Endothelial cell of umbilical vein (primary cell): ENCODE measurements around the gene ALPL. TPM values are rescaled to one million over a fixed set of nuclear protein-coding genes. Genes with fewer than 3 reads are reported as not detected.

Source experiments
- BruUV-seq: library from RNA; stranded (reverse); fragments of 400-500 nt; replicated peaks from 2 replicates; lab custom pipeline; 2021; lab: Mats Ljungman, UMichigan
- CTCF ChIA-PET: fragments of 300-600, 350-600 bp; sonication (Branson Sonifier 250); formaldehyde crosslinking; loops from one replicate; lab custom pipeline; 2021; ENCODE audit warnings: antibody characterized with exemption, inconsistent platforms; lab: Charles Lee
- POLR2A ChIA-PET: fragments of 300-600, 350-600 bp; sonication (Branson Sonifier 250); formaldehyde crosslinking; loops from one replicate; lab custom pipeline; 2021; ENCODE audit warnings: antibody characterized with exemption, inconsistent platforms; lab: Charles Lee
- DNase-seq: peaks from one replicate; pipeline ENCODE4 v3.0.0-alpha.2; 2011; ENCODE audit warnings: low read depth, low spot score
- FAIRE-seq: peaks from 2 replicates; lab custom pipeline; 2011; peaks lifted over from hg19 to GRCh38; lab: Jason Lieb, UNC
- H2AFZ ChIP-seq: 2 replicates; pipeline ENCODE4 v1.6.0; 2012; ENCODE audit warnings: low read depth, low read length, control low read depth, inconsistent platforms
- H3K27ac ChIP-seq: 2 replicates; pipeline ENCODE4 v1.5.1; 2011; ENCODE audit warnings: low read depth, mild to moderate bottlenecking, control low read depth, low read length, moderate library complexity; ENCODE audit not compliant: insufficient read depth
- H3K27me3 ChIP-seq, 2 experiments: 2 replicates each; pipeline versions ENCODE4 v1.6.0 to v1.6.1; 2011; ENCODE audit warnings: low read length in 2 of 2, mixed read lengths in 1 of 2; ENCODE audit not compliant: control insufficient read depth in 2 of 2, insufficient read depth in 2 of 2
- H3K36me3 ChIP-seq, 2 experiments: 2 replicates in 1 of 2; 3 replicates in 1 of 2; pipeline ENCODE4 v1.5.1; 2011; ENCODE audit warnings: low read length in 2 of 2, mild to moderate bottlenecking in 1 of 2, moderate library complexity in 1 of 2; ENCODE audit not compliant: control insufficient read depth in 2 of 2, insufficient read depth in 2 of 2; ENCODE audit errors: extremely low read depth in 1 of 2
- H3K4me1 ChIP-seq: 3 replicates; pipeline ENCODE4 v1.5.1; 2011; ENCODE audit warnings: mild to moderate bottlenecking, low read length; ENCODE audit not compliant: control insufficient read depth, insufficient read depth; ENCODE audit errors: extremely low read depth
- H3K4me2 ChIP-seq: 2 replicates; pipeline ENCODE4 v1.6.1; 2011; ENCODE audit warnings: low read length, control low read depth, mixed read lengths; ENCODE audit not compliant: insufficient read depth
- H3K4me3 ChIP-seq, 3 experiments: fragments of 200-600 bp in 1 of 3; sonication (generic), shearing (Covaris generic) in 1 of 3; replicated peaks in 1 of 3; 2 replicates each; pipeline ENCODE4 v1.5.1; 2011 to 2016; ENCODE audit warnings: control low read depth in 3 of 3, low read length in 3 of 3, mild to moderate bottlenecking in 2 of 3, inconsistent platforms in 1 of 3, low read depth in 1 of 3, moderate library complexity in 1 of 3; ENCODE audit not compliant: insufficient read depth in 1 of 3
- H3K79me2 ChIP-seq: 2 replicates; pipeline ENCODE4 v1.6.0; 2012; ENCODE audit warnings: low read length, inconsistent platforms; ENCODE audit not compliant: control insufficient read depth, insufficient read depth
- H3K9ac ChIP-seq: replicated peaks from 2 replicates; pipeline ENCODE3; 2011; ENCODE audit warnings: low read length, control low read depth; ENCODE audit not compliant: insufficient read depth; ENCODE audit errors: extremely low read depth
- H3K9me1 ChIP-seq: replicated peaks from 3 replicates; pipeline ENCODE4 v1.6.0; 2011; ENCODE audit warnings: mild to moderate bottlenecking, low read length; ENCODE audit not compliant: control insufficient read depth, insufficient read depth; ENCODE audit errors: extremely low read depth
- H3K9me3 ChIP-seq: replicated peaks from 2 replicates; pipeline ENCODE4 v1.5.1; 2012; ENCODE audit warnings: low read length, inconsistent platforms; ENCODE audit not compliant: control insufficient read depth, insufficient read depth
- H4K20me1 ChIP-seq: replicated peaks from 2 replicates; pipeline ENCODE3; 2011; ENCODE audit warnings: mild to moderate bottlenecking, low read length; ENCODE audit not compliant: control insufficient read depth, insufficient read depth; ENCODE audit errors: extremely low read depth
- EZH2 ChIP-seq: IDR thresholded peaks from 2 replicates; pipeline ENCODE4 v1.6.1; 2012; ENCODE audit warnings: borderline replicate concordance, low read depth, mild to moderate bottlenecking, moderate library complexity, low read length, inconsistent platforms; ENCODE audit not compliant: severe bottlenecking
- POLR2A ChIP-seq: IDR thresholded peaks from 2 replicates; pipeline ENCODE4 v1.6.1; 2012; ENCODE audit warnings: low read depth, mild to moderate bottlenecking, control low read depth, low read length
- dilution Hi-C: fragments of 300-500 bp; cut with MboI; formaldehyde crosslinking; loops from one replicate; pipeline ENCODE4 v1.15.0; 2019; ENCODE audit warnings: low sequenced_read_pairs; ENCODE audit not compliant: extremely low pct_ligation_motif_present
- intact Hi-C: fragments of 100-400 bp; cut with micrococcal nuclease; formaldehyde crosslinking; loops from one replicate; pipeline ENCODE4 v1.10.0; 2022
- polyA plus RNA-seq, 4 experiments: library from polyadenylated mRNA; depleted of rRNA in 3 of 4; stranded (reverse) in 3 of 4; unstranded in 1 of 4; fragments of >200 nt; gene quantifications; 2 replicates each; pipeline versions ENCODE4 v1.2.1 to v1.2.3, GENCODE V29; 2011 to 2012; ENCODE audit warnings: missing spikeins in 1 of 4
- total RNA-seq: library from RNA; stranded (reverse); gene quantifications from 2 replicates; pipeline ENCODE4 v1.2.3, GENCODE V29; 2021
- TF ChIP-seq, protein P1 (sequence below): IDR thresholded peaks from 2 replicates; pipeline ENCODE4 v1.6.1; 2011; ENCODE audit not compliant: insufficient read depth, insufficient read length
- TF ChIP-seq, protein P2 (sequence below), 2 donors: IDR thresholded peaks; 1 replicate in 1 of 2; 2 replicates in 1 of 2; pipeline ENCODE4 v1.5.1; 2011; ENCODE audit warnings: low read length in 2 of 2, mild to moderate bottlenecking in 2 of 2, moderate library complexity in 2 of 2, control low read depth in 1 of 2, inconsistent platforms in 1 of 2, low read depth in 1 of 2; ENCODE audit not compliant: insufficient read depth in 1 of 2; ENCODE audit errors: extremely low read depth in 1 of 2

The ALPL gene
- total and polyA plus RNA-seq, 2 donors (not counting 3 experiments of a cell fraction or from before 2014, with no cell fraction given): 0.38 to 0.92 TPM

GRCh38 chr1:21605012-21605715, 95.9 kb downstream of the ALPL start:
- Histone ChIP-seq H3K4me1 (no peaks in the 10 kb centered on the region), H3K9ac (no peak overlapping the region), H3K79me2 (no peaks in the 10 kb centered on the region), H3K9me3 (no peaks in the 10 kb centered on the region), H3K27ac (no peak overlapping the region), H3K27me3 (peaks cover 0 to 2% of the 10 kb centered on the region in 2 experiments), H2AFZ (no peak overlapping the region), H3K4me3 (no peak overlapping the region), H4K20me1 (no peaks in the 10 kb centered on the region), H3K36me3 (no peaks in the 10 kb centered on the region), H3K4me2 (no peak overlapping the region), H3K9me1 (no peaks in the 10 kb centered on the region)
- POLR2A ChIA-PET: no interaction called here
- BruUV-seq: no TSS peak
- dilution Hi-C loops (no loop called here), intact Hi-C loops (no loop called here)
- DNase-seq: no peak
- TF ChIP-seq POLR2A (no peak), EZH2 (no peak)
- TF ChIP-seq, protein P1, sequence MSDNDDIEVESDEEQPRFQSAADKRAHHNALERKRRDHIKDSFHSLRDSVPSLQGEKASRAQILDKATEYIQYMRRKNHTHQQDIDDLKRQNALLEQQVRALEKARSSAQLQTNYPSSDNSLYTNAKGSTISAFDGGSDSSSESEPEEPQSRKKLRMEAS: no peak
- TF ChIP-seq, protein P2, sequence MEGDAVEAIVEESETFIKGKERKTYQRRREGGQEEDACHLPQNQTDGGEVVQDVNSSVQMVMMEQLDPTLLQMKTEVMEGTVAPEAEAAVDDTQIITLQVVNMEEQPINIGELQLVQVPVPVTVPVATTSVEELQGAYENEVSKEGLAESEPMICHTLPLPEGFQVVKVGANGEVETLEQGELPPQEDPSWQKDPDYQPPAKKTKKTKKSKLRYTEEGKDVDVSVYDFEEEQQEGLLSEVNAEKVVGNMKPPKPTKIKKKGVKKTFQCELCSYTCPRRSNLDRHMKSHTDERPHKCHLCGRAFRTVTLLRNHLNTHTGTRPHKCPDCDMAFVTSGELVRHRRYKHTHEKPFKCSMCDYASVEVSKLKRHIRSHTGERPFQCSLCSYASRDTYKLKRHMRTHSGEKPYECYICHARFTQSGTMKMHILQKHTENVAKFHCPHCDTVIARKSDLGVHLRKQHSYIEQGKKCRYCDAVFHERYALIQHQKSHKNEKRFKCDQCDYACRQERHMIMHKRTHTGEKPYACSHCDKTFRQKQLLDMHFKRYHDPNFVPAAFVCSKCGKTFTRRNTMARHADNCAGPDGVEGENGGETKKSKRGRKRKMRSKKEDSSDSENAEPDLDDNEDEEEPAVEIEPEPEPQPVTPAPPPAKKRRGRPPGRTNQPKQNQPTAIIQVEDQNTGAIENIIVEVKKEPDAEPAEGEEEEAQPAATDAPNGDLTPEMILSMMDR (IDR thresholded peaks at IDR 0.05; ENCODE audit: extremely low read depth in 1 of 2, insufficient read depth in 1 of 2, low read depth in 1 of 2, low read length in 2 of 2): no peak
- CTCF ChIA-PET: no interaction called here
- FAIRE-seq: no peak
